GM11168 (cell line): ENCODE data around the gene CLDN10.

Experiments used
- in situ Hi-C: fragments of 300-500 bp; cut with MboI; formaldehyde crosslinking; loops from one replicate; pipeline ENCODE4 v1.12.0; 2022; ENCODE audit warnings: low sequenced_read_pairs; ENCODE audit not compliant: unreplicated experiment

CLDN10 gene

GRCh38 chr13:95627590-95627989 is 75.1 kb downstream of the CLDN10 start:
- in situ Hi-C loops = no loop called here

- in situ Hi-C loops = no loop called here
Measured at GRCh38 chr13:95628488-95628887, 76.0 kb downstream of the CLDN10 start.

GRCh38 chr13:95629071-95629470 is 76.6 kb downstream of the CLDN10 start:
- in situ Hi-C loops = no loop called here
